NOMO-1 treated with dmso at 0.1 percent for 144 hours (cell line): Measurements from ENCODE around the gene GATA3.

ENCODE experiments used
- DNase-seq: peaks from one replicate; lab custom pipeline; 2025; ENCODE audit not compliant: unreplicated experiment; lab: John Stamatoyannopoulos, UW

The GATA3 gene

GRCh38 chr10:8037941-8038894 lies 16.3 kb upstream of the GATA3 start:
- no peak for DNase-seq

GRCh38 chr10:8039321-8039881 lies 15.1 kb upstream of the GATA3 start:
- DNase-seq = no peak

GRCh38 chr10:8040651-8041050 lies 13.8 kb upstream of the GATA3 start:
- no peak for DNase-seq

- no peak for DNase-seq
Measured at GRCh38 chr10:8041284-8041991, 13.1 kb upstream of the GATA3 start.

GRCh38 chr10:8041992-8042720 lies 12.3 kb upstream of the GATA3 start:
- no peak for DNase-seq

GRCh38 chr10:8042721-8043568 lies 11.5 kb upstream of the GATA3 start:
- DNase-seq = no peak

- DNase-seq = no peak
Measured at GRCh38 chr10:8043569-8044306, 10.8 kb upstream of the GATA3 start.

- DNase-seq = no peak
Measured at GRCh38 chr10:8044331-8044907, 10.1 kb upstream of the GATA3 start.

- no peak for DNase-seq
Measured at GRCh38 chr10:8044908-8045725, 9.4 kb upstream of the GATA3 start.

GRCh38 chr10:8045726-8046494 lies 8.6 kb upstream of the GATA3 start:
- no peak for DNase-seq

GRCh38 chr10:8047452-8048280 lies 6.8 kb upstream of the GATA3 start:
- DNase-seq = no peak

- DNase-seq = no peak
Measured at GRCh38 chr10:8048281-8049008, 6.0 kb upstream of the GATA3 start.

- DNase-seq = no peak
Measured at GRCh38 chr10:8049045-8049864, 5.2 kb upstream of the GATA3 start.

GRCh38 chr10:8049865-8050555 lies 4.5 kb upstream of the GATA3 start:
- no peak for DNase-seq
